Activated CD8-positive, alpha-beta memory T cell treated with anti-CD3 and anti-CD28 coated beads, Interleukin-2, amount 50 U/mL, for 24 hours (primary cell): Measurements from ENCODE around the gene LGI2.
"Not testable (repeated sequence)": the region's sequence is repeated elsewhere in the genome, so short reads cannot be mapped to it uniquely, and the experiment has no call there.

ENCODE experiments used
- DNase-seq: peaks from one replicate; pipeline ENCODE4 v3.0.0-alpha.2; 2020; ENCODE audit errors: extremely low read depth

LGI2 gene, protein sequence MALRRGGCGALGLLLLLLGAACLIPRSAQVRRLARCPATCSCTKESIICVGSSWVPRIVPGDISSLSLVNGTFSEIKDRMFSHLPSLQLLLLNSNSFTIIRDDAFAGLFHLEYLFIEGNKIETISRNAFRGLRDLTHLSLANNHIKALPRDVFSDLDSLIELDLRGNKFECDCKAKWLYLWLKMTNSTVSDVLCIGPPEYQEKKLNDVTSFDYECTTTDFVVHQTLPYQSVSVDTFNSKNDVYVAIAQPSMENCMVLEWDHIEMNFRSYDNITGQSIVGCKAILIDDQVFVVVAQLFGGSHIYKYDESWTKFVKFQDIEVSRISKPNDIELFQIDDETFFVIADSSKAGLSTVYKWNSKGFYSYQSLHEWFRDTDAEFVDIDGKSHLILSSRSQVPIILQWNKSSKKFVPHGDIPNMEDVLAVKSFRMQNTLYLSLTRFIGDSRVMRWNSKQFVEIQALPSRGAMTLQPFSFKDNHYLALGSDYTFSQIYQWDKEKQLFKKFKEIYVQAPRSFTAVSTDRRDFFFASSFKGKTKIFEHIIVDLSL

DNA sequence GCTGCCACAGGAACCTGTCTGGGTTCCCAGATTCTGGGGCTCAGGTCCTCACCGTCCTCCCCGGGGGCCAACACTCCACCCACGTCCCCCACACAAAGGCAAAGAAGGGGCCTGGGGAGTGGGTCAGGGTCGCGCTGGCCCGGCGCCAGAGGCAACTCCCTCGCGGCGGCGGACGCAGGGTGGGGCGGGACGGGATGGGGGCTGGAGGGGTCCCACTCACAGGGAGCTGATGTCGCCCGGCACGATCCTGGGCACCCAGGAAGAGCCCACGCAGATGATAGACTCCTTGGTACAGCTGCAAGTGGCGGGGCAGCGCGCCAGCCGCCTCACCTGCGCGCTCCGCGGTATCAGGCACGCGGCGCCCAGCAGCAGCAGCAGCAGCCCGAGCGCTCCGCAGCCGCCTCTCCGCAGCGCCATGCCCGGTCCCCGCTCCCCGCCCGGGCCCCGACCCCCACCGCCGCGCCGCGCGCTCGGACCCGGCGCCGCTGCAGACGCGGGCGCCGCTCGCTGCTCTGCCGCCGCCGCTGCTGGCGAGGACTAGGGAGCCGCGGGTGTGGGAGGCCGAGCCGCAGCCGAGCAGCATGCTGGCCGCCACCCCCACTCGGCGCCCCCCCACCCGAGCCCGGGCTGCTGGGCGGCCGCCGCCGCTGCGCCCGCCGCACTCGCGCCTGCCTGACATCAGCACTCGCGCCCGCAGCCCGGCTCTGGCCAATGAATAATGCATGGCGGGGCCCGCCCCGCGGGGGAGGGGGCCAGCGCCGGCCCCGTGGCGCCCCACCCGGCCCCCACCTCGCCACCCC is at the start of gene LGI2:
Gene LGI2, minus strand, starts transcription at position 670 of the 800 bp plus-strand sequence. Its CDS starts 253 bp downstream, at position 417.
- no peak for DNase-seq

DNA sequence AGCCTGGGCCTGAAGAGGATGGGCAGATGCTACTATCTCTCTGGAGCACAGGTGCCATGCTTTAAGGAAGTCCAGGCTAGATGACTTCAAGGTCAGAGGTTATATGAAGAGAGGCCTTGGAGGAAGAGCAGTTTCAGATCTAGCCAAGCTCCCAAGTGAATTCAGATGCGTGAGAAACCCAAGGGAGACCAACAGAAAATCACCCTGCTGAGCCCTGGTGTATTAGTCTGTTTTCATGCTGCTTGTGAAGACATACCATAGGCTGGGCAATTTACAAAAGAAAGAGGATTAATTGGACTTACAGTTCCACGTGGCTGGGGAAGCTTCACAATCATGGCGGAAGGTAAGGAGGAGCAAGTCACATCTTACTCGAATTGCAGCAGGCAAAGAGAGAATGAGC is 47.8 kb upstream of the LGI2 start:
- no peak for DNase-seq

DNA sequence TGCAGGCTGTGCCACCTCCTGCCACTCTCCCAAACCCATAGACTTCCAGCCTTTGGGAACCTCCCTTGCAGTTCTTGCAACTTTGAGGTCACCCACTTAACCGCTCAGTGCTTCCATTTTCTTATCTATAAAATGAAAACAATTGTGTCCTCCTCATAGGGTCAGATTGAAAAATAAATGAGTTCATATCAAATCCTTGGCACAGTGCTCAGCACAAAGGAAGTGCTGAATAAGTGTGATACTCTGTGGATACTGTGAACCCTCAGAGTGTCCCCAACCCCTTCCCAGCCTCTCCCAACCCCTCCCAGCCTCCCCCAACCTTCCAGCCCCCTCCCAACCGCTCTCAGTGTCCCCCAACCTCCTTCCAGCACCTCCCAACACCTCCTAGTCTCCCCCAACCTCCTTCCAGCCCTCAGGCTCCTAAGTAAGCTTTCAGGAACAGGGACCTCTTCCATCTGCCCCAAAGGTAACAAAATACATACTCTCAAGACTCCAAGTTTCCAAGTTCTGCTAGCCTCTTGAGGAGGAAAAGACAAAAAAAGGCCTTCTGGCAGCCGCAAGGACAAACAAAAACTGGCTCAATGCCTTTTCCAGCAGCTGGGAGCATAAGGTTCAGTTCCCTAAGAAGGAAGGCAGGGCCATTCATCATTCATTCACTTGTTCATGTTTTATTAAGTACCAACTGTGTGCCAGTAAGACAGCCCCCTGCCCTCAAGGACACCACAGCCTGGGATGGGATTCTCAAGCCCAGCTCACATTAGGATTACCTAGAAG is 46.1 kb upstream of the LGI2 start:
- no peak for DNase-seq

DNA sequence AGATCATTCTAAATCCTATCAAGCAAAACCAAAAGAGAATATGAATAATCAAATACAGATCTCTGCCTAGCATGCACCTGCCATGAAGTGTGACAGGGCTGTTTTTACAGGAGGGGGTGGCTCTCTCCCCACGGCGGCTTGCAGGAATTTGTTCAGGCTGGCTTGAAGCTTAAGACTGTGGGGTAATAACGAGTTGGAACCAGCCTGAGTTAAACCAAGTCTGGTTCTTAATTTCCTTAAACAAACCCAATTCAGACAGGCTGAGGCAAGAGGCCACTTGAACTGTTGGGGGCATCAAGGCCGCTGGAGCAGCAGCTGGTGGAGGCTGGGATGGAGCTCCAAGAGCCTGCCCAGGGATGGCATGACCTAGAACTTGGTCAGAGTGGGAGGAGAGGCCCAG is 45.1 kb upstream of the LGI2 start:
- DNase-seq = no peak

DNA sequence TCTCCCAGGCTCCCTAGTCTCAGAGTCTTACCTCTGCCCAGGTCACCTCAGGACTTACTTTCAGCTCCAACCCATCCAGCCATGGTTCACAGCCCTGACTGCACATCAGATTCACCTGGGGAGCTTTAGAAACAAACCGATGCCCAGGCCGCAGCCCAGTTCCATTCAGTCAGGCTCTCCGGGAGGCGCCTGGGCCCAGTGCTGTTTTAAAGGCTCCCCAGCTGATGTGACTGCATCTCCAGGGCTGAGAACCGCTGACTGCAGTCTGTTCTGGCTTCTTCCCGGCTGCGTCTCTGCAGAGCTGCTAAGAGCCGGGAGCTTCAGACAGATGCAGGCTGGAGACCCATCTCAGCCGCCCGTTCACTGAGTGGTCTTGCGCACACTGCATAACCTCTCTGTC is 44.4 kb upstream of the LGI2 start:
- DNase-seq = no peak

DNA sequence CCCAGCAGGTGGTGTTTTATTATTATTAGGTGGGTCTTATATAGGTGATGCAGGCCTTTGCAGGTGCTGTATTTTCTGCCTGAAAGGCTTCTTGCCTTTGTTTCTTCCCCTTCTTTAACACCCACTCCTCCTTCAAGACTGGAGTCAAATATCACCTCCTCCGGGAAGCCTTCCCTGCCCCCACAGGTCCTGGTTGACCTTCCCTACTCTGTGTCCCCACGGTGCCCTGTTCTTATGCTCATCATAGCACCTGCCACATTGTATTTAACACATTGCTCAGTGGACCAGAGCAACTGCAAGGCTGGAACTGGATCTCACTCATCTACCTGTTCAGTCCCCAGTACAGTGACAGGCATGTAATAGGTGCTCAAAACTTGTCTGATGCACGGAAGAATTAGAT is 39.8 kb upstream of the LGI2 start:
- DNase-seq = no peak

DNA sequence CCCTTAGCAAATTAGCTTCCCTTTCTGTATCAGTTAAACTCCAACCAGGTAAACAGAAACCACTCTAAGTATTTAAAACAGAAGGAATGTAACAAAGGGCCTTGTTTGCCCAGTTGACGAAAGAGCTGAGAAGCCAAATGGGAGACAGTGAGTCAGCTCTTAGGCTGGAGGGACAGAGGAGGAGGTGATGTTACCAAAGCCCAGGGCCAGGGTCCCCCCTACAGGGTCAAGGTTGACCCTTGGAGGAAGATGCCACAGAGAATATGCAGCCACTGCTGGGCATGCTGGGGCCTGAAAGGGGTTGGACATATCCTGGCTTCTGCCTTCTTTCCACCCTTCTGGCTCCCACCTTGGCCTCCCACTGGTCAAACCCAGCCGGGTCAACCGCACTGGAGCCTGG is 38.3 kb upstream of the LGI2 start:
- DNase-seq = no peak

DNA sequence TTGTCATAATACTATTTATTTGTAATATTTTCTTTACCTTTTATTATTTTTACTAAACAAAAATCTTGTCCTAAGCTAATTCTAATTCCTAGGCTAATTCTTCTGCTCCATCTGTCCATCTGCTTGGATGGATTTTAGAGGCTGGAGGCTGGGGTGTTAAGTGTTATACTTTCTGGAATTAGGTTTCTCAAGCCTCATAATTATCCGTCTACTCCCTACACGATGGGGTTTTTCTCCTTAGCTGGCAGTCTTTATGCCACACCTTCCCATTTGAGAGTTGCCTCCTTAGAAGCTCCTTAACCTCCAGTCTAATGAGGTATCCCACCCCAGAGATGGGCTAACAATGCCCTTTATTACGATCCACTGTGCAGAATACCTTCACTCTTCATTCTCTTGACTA is 37.6 kb upstream of the LGI2 start:
- no peak for DNase-seq

DNA sequence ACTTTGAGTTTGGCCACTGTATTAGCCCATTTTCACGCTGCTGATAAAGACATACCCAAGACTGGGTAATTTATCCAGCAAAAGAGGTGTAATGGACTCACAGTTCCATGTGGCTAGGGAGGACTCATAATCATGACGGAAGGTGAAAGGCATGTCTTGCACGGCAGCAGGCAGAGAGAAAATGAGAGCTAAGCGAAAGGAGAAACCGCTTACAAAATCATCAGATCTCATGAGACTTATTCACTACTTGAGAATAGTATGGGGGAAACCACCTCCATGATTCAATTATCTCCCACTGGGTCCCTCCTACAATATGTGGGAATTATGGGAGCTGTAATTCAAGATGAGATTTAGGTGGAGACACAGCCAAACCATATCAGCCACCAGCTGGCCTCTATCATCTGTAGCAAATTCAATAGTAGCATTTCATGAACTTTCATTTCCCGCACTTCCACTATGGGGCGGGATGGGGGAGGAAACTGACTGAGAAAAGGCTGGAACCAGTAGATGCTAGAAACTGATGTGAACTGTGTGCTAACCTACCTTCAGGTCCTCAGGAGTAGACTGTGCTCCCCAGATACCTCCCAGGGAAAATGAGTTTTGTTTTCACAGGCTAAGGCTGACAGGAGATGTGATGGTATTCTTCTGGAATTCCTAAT is 35.3 kb upstream of the LGI2 start:
- no peak for DNase-seq

DNA sequence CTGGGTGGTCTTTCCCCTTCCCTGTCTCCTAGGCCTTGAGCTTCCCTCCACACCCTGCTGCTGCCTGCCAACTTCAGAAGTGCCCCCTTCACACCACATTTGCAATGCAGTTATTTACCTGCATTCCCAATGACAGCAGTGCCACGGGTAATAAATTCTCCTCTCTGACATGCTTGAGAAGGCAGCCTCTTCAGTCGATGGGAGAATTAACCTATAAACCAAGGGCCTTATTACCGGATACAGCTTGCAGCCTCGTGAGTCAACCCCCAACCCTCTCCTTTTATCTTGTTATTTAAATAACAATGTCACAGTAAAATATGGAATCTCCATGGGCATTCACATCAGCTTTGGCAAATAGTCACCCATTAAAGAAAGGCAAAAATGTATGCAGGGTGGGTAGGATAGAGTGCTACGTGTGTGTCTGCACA is 34.7 kb upstream of the LGI2 start:
- DNase-seq = no peak

DNA sequence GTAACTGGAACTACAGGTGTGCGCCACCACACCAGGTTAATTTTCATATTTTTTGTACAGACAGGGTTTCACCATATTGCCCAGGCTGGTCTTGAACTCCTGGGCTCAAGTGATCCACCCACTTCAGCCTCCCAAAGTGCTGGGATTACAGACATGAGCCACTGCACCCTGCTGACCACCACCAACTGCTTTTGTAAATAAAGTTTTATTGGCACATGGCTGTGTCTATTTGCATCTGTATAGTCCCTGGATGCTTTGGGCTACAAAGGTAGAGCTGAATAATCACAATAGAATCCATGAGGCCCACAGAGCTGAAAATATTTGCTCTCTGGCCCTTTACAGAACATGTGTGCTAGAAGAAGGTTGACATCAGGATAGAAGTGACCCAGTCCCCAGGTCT is 33.7 kb upstream of the LGI2 start:
- DNase-seq = not testable (repeated sequence)

DNA sequence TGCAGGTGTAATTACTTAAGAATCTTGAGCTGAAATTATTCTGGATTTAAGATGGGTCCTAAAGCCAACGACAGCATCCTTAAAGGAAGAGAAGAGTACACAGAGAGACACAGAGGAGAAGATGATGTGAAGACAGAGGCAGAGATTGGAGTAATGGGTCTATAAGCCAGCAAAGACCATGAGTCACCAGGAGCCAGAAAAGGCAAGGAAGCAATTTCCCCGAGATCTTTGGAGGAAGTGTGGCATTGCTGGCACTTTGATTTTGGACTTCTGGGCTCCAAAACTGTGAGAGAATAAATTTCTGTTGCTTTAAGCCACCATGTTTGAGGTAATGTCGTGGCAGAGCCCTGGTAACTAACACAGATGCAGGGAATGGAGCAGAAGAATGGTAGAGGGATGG is 32.4 kb upstream of the LGI2 start:
- no peak for DNase-seq

DNA sequence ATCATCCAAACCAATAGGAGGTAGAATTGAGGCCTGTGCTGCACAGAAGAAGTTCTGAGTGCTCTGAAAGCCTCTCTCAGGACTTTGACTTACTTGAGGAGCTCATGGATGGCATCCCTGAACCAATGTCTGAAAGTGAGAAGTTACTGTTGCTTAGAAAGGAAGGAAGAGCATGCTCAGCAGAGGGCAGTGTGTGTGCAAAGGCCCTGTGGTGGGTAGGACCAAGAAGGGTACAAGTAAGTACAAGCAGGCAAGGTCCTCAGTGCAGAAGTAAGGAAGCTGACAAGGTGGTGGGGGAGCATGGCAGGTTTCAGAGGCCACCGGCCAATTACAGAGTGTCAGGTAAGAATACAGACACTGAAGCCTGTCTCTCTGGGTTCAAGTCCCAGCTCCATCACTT is 31.4 kb upstream of the LGI2 start:
- no peak for DNase-seq

DNA sequence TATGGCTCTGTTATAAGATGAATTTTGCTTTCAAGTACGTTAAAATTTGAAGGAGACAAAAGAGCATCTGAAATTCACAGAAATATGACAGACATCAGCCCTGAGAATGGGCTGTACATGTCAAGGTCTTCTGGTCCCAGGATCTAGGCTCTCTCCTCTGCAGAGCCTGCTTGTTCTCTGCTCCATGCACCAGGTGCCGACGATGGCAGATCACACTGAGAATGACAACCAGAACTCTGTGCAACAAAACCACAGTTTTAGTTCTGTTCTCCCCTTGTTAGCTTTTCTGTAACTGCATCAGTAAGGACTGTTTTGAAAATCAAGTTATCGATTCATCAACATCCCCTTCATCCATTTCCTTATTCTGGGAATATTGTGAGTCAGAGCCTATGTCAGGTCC is 30.9 kb upstream of the LGI2 start:
- DNase-seq = no peak

DNA sequence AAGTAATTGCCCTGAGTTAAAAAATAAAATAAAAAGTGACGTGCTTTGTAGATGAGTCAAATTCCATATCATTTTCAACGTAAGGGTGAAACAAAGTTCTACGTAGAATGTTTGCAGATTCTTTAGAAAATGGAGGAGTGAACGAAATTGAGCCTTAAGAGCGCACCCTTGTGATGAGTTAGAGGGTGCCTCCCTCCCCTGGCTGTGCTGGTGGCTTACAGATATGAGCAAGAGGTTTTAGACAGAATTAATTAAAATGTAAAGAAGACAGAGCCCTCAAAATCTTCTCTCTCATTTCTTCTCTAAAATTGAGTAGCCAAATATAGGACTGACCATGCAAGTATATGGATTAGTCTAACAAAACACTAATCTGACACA is 30.2 kb upstream of the LGI2 start:
- no peak for DNase-seq

DNA sequence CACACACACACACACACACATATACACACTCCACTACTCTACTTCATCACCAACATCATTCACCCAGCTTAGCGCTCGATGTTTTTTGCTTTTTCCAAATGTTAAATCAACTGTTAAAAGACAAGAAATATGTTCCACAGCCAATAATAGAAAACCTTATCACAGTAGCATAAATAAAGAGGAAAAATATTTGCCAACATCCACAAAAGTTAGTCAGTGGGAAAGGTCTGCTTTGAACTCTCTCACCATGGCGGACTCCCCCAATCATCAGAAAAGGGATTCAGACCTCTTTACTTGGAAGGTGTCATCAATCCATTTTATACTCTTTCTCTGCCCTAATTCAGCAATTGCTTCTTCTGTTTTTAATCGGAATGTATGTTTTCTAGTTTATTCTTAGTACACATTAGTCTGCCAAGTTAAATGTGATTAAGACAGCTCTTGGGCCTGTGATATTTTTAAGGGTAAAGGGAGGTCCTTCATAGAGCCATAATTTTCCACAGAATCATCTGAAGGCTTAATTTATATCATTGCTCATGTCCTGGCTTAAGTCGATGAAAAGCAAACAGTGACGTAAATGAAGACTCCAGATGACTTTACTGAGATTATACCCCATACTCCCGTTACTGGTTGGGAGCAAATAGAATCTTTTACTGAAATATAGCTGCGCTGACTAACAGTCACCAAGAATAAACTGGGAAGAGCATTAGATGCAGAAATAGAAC is 29.7 kb upstream of the LGI2 start:
- no peak for DNase-seq

DNA sequence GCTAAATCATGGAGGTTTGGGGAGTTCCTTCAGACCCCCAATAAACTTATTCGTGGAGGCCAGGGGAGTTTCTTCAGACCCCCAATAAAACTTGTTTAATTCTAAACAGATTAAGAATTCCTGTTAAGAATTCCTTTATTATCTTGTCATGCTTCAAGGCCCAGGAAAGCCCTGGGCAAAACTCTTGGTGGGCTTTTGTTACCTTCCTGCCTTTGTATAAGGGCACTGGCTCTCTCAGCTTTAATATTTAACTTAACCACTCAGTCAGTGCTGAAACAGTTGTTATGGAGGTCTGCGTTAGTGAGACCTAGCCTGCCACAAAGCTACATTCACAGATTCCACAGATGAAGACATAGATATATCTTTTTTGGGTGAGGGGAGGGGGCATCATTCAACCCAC is 29.0 kb upstream of the LGI2 start:
- DNase-seq = no peak

DNA sequence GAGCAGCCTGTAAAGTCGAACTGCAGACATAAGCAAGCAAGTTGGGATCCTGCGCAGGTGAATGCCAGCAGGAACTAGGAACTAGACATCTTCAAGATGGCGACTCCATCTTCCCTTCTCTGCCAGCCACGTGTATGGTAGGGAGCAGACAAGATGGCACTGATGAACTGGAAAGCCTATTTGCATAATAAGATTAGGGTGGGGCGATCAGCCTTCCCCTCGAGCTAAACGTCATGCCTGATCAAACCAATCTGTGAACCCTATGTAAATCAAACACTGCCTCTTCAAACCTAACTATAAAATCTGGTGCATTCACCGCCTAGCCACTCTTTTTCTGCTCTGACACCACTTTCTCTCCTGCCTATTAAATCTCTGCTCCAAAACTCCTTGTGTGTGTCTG is 28.1 kb upstream of the LGI2 start:
- no peak for DNase-seq

DNA sequence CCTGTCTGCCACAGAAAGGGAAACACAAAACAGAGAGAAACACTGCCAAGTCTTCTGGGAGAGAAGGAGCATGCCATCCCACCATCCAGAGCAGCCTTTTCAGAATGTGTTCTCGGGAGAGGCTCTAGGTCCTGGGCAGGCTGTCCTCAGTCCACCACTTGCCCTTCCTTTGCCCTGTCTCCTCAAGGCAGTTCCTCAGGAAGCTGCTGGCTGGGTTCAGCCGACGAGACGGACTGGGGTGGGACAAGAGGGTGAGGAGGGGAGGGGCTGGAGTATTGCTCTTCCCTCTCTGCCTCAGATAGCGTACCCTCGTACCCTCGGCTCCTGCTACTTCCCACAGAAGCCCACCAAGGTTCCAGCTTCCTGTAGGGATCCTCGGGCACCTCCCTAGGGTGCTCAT is 26.6 kb upstream of the LGI2 start:
- no peak for DNase-seq

DNA sequence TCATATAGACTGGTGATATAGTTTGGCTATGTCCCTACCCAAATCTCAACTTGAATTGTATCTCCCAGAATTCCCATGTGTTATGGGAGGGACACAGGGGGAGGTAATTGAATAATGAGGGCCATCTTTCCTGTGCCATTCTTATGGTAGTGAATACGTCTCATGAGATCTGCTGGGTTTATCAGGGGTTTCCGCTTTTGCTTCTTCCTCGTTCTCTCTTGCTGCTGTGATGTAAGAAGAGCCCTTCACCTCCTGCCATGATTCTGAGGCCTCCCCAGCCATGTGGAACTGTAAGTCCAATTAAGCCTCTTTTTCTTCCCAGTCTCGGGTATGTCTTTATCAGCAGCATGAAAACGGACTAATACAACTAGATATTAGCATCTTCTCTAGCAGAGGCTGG is 21.3 kb upstream of the LGI2 start:
- not testable (repeated sequence) for DNase-seq

DNA sequence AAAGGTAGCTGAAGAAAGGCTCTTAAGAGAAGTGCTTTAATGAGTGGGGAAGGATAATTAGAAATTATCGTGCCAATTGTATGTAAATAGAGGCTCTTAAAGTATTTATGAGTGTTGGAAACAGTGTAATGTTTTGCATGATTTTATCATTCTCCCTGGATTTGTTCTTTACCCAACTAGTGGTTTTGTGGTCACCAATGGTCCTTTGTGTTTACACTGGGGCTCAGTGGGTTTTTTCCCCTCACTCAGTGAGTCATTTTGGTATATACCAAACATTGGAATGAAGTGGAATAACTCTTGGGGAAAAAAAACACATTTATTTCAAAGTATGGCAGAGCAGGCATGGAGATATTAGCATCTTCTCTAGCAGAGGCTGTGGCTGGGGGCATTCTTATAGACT is 20.8 kb upstream of the LGI2 start:
- DNase-seq = no peak
